HepG2 (cell line): ENCODE measurements around the gene FAM200B.

Source experiments
- EHMT2 ChIP-seq: fragments of 200-600 bp; sonication (generic); IDR thresholded peaks from 2 replicates; pipeline ENCODE4 v1.7.0; 2017; ENCODE audit warnings: antibody characterized with exemption, low read depth, low read length, borderline replicate concordance
- MBNL3 ChIP-seq: fragments of 250-450 bp; sonication (Bioruptor Pico); conservative IDR thresholded peaks from 2 replicates; pipeline ENCODE4 v1.8.0; 2022; ENCODE audit warnings: mild to moderate bottlenecking, inconsistent platforms
- NCOA1 ChIP-seq: sonication (generic); formaldehyde crosslinking; IDR thresholded peaks from 2 replicates; pipeline ENCODE4 v1.9.0; 2021; ENCODE audit warnings: missing genetic modification reagents
- NFIC ChIP-seq: IDR thresholded peaks from 2 replicates; pipeline ENCODE4 v1.6.1; 2012; ENCODE audit warnings: mild to moderate bottlenecking, low read length, inconsistent platforms
- SMAD1 ChIP-seq: sonication (generic); formaldehyde crosslinking; IDR thresholded peaks from 2 replicates; pipeline ENCODE4 v1.4.0; 2020; ENCODE audit warnings: missing genetic modification reagents, low read depth, mild to moderate bottlenecking, borderline replicate concordance
- SRF ChIP-seq: IDR thresholded peaks from 2 replicates; pipeline ENCODE4 v1.6.1; 2011; ENCODE audit warnings: mild to moderate bottlenecking, low read depth, low read length, moderate library complexity
- TF ChIP-seq, protein P1 (sequence below): sonication (generic); formaldehyde crosslinking; IDR thresholded peaks from 2 replicates; pipeline ENCODE4 v1.4.0; 2020; ENCODE audit warnings: missing genetic modification reagents; ENCODE audit errors: not compliant biosample characterization
- TF ChIP-seq, protein P2 (sequence below): sonication (generic); formaldehyde crosslinking; IDR thresholded peaks from 2 replicates; pipeline ENCODE4 v1.5.0; 2020; ENCODE audit warnings: mild to moderate bottlenecking, missing genetic modification reagents, moderate library complexity
- TF ChIP-seq, protein P3 (sequence below): IDR thresholded peaks from 2 replicates; pipeline ENCODE4 v1.4.0; 2020; ENCODE audit warnings: mild to moderate bottlenecking, missing genetic modification reagents

DNA sequence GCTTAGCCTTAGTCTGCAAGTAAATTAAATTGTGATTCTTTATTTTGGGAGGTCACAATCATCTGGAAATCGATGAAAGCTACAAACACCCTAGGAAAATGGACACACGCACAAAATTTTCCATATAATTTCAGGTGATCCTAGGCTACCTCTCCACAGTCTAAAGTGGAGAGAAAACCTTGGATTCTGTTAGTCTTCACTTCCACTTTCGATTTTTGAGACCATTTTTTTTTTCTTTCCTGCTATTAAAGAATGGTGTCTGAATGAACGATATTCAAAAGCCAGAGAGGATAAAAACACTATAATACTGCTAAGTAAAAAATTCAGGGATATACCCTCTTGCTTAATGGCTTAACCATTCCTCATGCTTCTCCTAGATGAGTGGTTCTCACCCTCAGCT is 28.2 kb upstream of the FAM200B start:
- TF ChIP-seq NFIC, result no peak
- no peak for TF ChIP-seq NCOA1 (CRISPR knock-in tag)
- no peak for TF ChIP-seq MBNL3 (CRISPR knock-in tag)
- no peak for TF ChIP-seq SMAD1
- TF ChIP-seq, protein P1, sequence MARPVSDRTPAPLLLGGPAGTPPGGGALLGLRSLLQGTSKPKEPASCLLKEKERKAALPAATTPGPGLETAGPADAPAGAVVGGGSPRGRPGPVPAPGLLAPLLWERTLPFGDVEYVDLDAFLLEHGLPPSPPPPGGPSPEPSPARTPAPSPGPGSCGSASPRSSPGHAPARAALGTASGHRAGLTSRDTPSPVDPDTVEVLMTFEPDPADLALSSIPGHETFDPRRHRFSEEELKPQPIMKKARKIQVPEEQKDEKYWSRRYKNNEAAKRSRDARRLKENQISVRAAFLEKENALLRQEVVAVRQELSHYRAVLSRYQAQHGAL, result no peak
- TF ChIP-seq, protein P2, sequence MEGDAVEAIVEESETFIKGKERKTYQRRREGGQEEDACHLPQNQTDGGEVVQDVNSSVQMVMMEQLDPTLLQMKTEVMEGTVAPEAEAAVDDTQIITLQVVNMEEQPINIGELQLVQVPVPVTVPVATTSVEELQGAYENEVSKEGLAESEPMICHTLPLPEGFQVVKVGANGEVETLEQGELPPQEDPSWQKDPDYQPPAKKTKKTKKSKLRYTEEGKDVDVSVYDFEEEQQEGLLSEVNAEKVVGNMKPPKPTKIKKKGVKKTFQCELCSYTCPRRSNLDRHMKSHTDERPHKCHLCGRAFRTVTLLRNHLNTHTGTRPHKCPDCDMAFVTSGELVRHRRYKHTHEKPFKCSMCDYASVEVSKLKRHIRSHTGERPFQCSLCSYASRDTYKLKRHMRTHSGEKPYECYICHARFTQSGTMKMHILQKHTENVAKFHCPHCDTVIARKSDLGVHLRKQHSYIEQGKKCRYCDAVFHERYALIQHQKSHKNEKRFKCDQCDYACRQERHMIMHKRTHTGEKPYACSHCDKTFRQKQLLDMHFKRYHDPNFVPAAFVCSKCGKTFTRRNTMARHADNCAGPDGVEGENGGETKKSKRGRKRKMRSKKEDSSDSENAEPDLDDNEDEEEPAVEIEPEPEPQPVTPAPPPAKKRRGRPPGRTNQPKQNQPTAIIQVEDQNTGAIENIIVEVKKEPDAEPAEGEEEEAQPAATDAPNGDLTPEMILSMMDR (CRISPR knock-in tag), result no peak
- TF ChIP-seq, protein P3, sequence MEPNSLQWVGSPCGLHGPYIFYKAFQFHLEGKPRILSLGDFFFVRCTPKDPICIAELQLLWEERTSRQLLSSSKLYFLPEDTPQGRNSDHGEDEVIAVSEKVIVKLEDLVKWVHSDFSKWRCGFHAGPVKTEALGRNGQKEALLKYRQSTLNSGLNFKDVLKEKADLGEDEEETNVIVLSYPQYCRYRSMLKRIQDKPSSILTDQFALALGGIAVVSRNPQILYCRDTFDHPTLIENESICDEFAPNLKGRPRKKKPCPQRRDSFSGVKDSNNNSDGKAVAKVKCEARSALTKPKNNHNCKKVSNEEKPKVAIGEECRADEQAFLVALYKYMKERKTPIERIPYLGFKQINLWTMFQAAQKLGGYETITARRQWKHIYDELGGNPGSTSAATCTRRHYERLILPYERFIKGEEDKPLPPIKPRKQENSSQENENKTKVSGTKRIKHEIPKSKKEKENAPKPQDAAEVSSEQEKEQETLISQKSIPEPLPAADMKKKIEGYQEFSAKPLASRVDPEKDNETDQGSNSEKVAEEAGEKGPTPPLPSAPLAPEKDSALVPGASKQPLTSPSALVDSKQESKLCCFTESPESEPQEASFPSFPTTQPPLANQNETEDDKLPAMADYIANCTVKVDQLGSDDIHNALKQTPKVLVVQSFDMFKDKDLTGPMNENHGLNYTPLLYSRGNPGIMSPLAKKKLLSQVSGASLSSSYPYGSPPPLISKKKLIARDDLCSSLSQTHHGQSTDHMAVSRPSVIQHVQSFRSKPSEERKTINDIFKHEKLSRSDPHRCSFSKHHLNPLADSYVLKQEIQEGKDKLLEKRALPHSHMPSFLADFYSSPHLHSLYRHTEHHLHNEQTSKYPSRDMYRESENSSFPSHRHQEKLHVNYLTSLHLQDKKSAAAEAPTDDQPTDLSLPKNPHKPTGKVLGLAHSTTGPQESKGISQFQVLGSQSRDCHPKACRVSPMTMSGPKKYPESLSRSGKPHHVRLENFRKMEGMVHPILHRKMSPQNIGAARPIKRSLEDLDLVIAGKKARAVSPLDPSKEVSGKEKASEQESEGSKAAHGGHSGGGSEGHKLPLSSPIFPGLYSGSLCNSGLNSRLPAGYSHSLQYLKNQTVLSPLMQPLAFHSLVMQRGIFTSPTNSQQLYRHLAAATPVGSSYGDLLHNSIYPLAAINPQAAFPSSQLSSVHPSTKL, result no peak
- no peak for TF ChIP-seq SRF
- TF ChIP-seq EHMT2, result no peak
